Heart right ventricle (tissue), 16 donors: Measurements from ENCODE around the gene EXD3. TPM values are rescaled to one million over a fixed set of nuclear protein-coding genes. Genes with fewer than 3 reads are reported as not detected.
A peak's percentile ranks its signal among the peaks of the same experiment; 100 is the strongest.

Experiments used
- ATAC-seq, 8 donors: fragments of 200-7000 bp; cut with Tn5 transposase; one replicate each; pipeline ENCODE4 v1.9.1; 2020; ENCODE audit warnings: mild to moderate bottlenecking in 8 of 8, moderate library complexity in 8 of 8, moderate number of reproducible peaks in 1 of 8
- DNase-seq, 2 donors: peaks; one replicate each; pipeline ENCODE4 v3.0.0-alpha.2; 2020
- H3K27ac ChIP-seq, 10 donors: fragments of 200-600 bp; sonication (generic) in 2 of 10; one replicate each; pipeline versions ENCODE4 v1.5.0 to v1.8.0; 2020 to 2022; ENCODE audit warnings: mild to moderate bottlenecking in 3 of 10
- H3K27me3 ChIP-seq, 7 donors: fragments of 200-600 bp; one replicate each; pipeline ENCODE4 v1.8.0; 2021 to 2022; ENCODE audit warnings: mild to moderate bottlenecking in 2 of 7
- H3K36me3 ChIP-seq, 9 donors: fragments of 200-600 bp; sonication (generic) in 1 of 9; one replicate each; pipeline versions ENCODE4 v1.5.0 to v1.8.0; 2020 to 2022; ENCODE audit warnings: mild to moderate bottlenecking in 2 of 9
- H3K4me1 ChIP-seq, 9 donors: fragments of 200-600 bp; sonication (generic) in 1 of 9; one replicate each; pipeline versions ENCODE4 v1.5.0 to v1.8.0; 2020 to 2022; ENCODE audit warnings: mild to moderate bottlenecking in 4 of 9
- H3K4me3 ChIP-seq, 10 donors: fragments of 200-600 bp; sonication (generic) in 2 of 10; one replicate each; pipeline versions ENCODE4 v1.5.0 to v1.8.0; 2020 to 2022; ENCODE audit warnings: mild to moderate bottlenecking in 7 of 10, moderate library complexity in 2 of 10
- H3K9me3 ChIP-seq, 11 donors: fragments of 200-600 bp in 10 of 11; sonication (generic) in 2 of 11; one replicate each; pipeline versions ENCODE4 v1.5.0 to v1.8.0; 2013 to 2022; ENCODE audit warnings: mild to moderate bottlenecking in 2 of 11, control low read depth in 1 of 11, moderate library complexity in 1 of 11
- CTCF ChIP-seq, 9 donors: fragments of 200-600 bp; sonication (generic) in 2 of 9; IDR thresholded peaks; one replicate each; pipeline versions ENCODE4 v1.5.0 to v1.8.0; 2021 to 2022; ENCODE audit warnings: antibody characterized with exemption in 9 of 9, mild to moderate bottlenecking in 5 of 9, moderate library complexity in 1 of 9
- WGBS, 2 donors: extraction: QIAGEN DNeasy Blood & Tissue Kit; methylation state at CpG; one replicate each; pipeline ENCODE4 v1.1.7; 2013; ENCODE audit warnings: inconsistent platforms in 1 of 2; 5-methylcytosine and 5-hydroxymethylcytosine counted together
- intact Hi-C, 10 donors: fragments of 100-400 bp; cut with DNase I; formaldehyde crosslinking; loops; one replicate each; pipeline versions ENCODE4 v1.11.1 to v1.14.2; 2022
- polyA plus RNA-seq, 2 donors: library from polyadenylated mRNA; stranded (reverse); fragments of 200-250 nt; gene quantifications; one replicate each; pipeline ENCODE4 v1.2.3, GENCODE V29; 2013
- total RNA-seq, 10 donors: library from RNA; stranded (reverse); fragmentation: NEBNext Ultra II Directional in 3 of 10; extraction: Animal tissue kit (Norgen Biotek cat#: 25700) in 3 of 10; gene quantifications; one replicate each; pipeline versions ENCODE4 v1.2.1 to v1.2.4, GENCODE V29; 2021 to 2023
- donor health status: Arrhythmogenic right ventricular cardiomyopathy.
- donor health status: ischemic (EF 13 %, LVEDD 7.1; RV severe dilation, severe dysfunction).
- donor health status: healthy with polysubstance abuse.
- donor health status: DM: no; HTN: yes; CAD: no.
- donor health status: DM: no; HTN: no; CAD: no.
- donor health status: ischemic (EF 25% LVEDD 6.9; RV normal size, moderate dysfunction).
- donor health status: ischemic (EF 25% LVEDD 5.7; RV mildly dilated, moderate dysfunction).
- donor health status: healthy.
- donor health status: DM: yes; HTN: yes; CAD: no.
- donor health status: Ischemic cardiomyopathy.
- donor health status: ischemic (EF 35%, LVEDD 5.7; RV mildly dilated, moderate dysfunction).
- donor health status: nonischemic (EF 11% LVEDD 7.7; RV severe dilation, severe dysfunction).
- donor health status: DM: yes; HTN: yes; CAD: no.
- donor health status: PGD.
- donor health status: ischemic (EF 29% LVEDD 5.4; RV normal size, mild dysfunction).
- donor health status: nonischemic (EF 23%, LVEDD 6.1; RV moderate dilation, normal function).

The EXD3 gene
- total and polyA plus RNA-seq, 12 donors: 5.8 to 33.0 (median 9.2) TPM

DNA sequence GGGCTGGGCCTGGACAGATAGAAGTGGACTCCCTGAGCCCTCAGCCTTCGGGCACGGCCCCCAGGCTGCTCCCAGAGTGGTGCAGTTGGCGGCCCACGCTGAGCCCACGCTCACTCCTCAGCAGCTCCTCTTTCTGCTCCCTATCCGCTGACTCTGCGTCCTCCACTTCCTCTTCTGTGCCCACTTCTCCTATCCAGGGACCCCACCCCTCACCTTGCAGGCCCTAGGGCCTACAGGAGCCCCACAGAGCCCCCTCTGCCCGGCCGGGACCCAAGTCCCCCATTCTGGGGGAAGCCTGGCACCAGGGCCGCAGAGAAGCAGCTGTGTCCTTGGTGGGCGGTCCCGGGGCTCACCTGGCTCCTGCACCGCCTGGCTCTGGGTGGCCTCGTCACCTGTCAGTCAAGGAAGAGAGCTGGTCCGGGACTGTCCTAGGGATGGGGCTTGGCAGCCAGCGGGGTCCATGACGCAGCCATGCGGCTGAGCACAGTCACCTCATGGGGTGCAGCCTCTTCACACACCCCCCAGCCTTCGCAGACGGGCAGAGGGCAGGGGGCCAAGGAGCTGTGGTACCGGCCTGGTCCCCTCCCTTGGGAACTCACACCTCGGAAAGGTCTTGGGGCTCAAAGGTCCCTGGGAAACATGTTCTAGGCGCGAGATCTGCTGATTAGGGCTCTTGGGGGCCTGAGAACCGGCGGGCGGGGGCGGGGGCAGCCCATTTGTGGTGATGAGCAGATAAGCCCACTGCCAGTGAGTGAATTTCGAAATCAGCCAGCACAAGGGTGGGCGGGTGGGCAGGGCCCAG is 115.5 kb downstream of the EXD3 start:
- no peaks in the 10 kb centered on the region for H3K36me3 ChIP-seq
- intact Hi-C loops: no loop called here
- H3K4me1 ChIP-seq: peaks cover 15 to 67% (median 53%) of the 10 kb centered on the region in 9 donors
- peak overlapping the region in 4 of 10 donors; percentile 8 to 55 (median 50) for H3K4me3 ChIP-seq
- no peak for TF ChIP-seq CTCF (IDR thresholded peaks at IDR 0.05)
- ATAC-seq (no peak), DNase-seq (peak in 1 of 2 donors; percentile 16)
- peak overlapping the region in 8 of 10 donors; percentile 86 to 96 (median 92) for H3K27ac ChIP-seq
- 59 to 60% methylated on average over 30 of the region's 30 CpGs for WGBS, 2 donors
- peaks cover 0 to 59% (median 10%) of the 10 kb centered on the region in 7 donors for H3K27me3 ChIP-seq
- H3K9me3 ChIP-seq: no peaks in the 10 kb centered on the region

DNA sequence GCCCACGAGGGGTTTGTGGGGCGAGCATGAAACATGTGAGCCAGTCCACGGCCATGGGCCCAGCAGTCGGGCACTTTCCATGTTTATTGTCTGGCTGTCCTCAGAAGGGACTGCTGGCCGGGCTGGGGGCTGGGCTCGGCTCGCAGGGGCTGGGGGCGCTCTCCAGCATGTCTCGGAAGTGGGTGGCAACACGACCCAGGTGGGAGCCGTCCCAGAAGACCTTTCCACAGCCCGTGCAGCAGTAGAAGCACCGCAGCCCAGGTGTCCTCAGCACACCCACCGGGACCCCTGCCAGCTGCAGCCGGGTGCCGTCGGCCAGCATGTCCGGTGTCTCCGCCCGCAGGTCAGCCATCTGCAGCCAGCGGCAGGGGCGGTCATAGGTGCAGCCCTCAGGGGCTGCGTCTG is 116.1 kb downstream of the EXD3 start:
- Histone ChIP-seq H3K27ac (peak overlapping the region; percentile 85 to 96 (median 90)), H3K36me3 (no peaks in the 10 kb centered on the region), H3K4me3 (peak overlapping the region in 6 of 10 donors; percentile 8 to 55 (median 46)), H3K27me3 (peaks cover 0 to 60% (median 10%) of the 10 kb centered on the region in 7 donors), H3K9me3 (no peaks in the 10 kb centered on the region), H3K4me1 (peaks cover 15 to 68% (median 54%) of the 10 kb centered on the region in 9 donors)
- 43 to 56% methylated on average over 23 of the region's 23 CpGs for WGBS, 2 donors
- ATAC-seq (no peak), DNase-seq (peak in 1 of 2 donors; percentile 41)
- TF ChIP-seq CTCF (IDR thresholded peaks at IDR 0.05): no peak
- intact Hi-C loops: no loop called here

DNA sequence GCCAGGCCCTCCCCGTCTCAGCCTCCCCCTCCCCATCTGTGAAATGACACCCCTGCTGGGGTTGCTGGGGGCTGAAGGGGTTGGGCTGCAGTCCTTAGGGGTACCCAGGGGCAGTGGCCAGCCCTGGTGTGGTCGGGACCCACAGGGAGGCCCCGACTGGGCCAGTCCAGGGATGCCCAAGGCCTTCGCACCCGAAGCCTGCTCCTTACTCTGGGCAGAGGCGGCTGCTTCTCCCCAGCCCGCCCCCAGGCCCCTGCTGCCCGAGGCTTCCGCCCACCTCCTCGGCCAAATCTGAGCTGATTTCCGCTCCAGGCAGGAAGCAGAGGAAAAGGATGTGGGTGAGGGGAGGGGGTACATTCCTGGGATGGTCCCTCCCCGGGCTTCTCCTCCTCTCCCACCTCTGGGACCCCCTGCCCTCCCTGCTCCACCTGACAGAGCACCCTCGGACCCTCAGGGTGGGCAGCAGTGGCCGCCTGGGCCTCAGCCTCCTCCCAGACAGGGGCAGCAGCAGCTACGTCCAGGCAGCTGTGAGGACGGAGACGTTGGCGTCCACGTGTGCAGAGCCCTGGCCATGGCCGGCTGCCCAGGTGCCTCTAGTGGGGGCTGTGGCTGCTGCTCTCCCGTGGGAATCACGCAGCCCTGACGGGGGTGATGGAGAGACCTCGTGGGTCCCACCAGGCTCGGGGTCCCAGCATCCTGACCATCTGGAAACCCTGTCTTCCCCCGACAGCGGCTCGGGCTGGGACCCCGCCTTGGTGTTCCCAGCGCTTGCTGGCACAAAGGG is 116.7 kb downstream of the EXD3 start:
- intact Hi-C loops: no loop called here
- Histone ChIP-seq H3K27ac (peak overlapping the region; percentile 85 to 96 (median 90)), H3K4me3 (peak overlapping the region in 9 of 10 donors; percentile 6 to 55 (median 44)), H3K36me3 (no peaks in the 10 kb centered on the region), H3K4me1 (peaks cover 15 to 63% (median 57%) of the 10 kb centered on the region in 9 donors), H3K27me3 (peaks cover 0 to 65% (median 10%) of the 10 kb centered on the region in 7 donors), H3K9me3 (no peaks in the 10 kb centered on the region)
- TF ChIP-seq CTCF (IDR thresholded peaks at IDR 0.05): no peak
- 29 to 41% methylated on average over 29 to 30 of the region's 30 CpGs for WGBS, 2 donors
- DNase-seq (peak; percentile 42 to 54), ATAC-seq (peak; percentile 2 to 59 (median 25))

DNA sequence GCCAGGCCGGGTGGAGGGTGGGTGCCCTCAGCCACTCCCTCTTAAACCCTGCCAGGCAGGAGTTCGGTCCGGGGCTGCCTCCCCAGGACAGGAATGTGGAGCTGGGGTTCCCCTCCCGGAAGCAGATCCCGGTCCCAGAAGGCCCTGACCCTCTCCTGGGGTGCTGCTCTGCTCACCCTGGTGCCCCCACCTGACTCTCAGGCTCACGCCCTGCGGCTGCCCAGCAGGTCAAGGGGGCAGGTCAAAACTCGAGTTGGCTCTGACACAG is 117.2 kb downstream of the EXD3 start:
- DNase-seq (no peak), ATAC-seq (no peak)
- TF ChIP-seq CTCF (IDR thresholded peaks at IDR 0.05): peak in 1 of 9 donors; percentile 6
- intact Hi-C loops: no loop called here
- WGBS, 2 donors: 38 to 48% methylated on average over 8 of the region's 8 CpGs
- Histone ChIP-seq H3K9me3 (no peaks in the 10 kb centered on the region), H3K36me3 (no peaks in the 10 kb centered on the region), H3K27ac (peak overlapping the region; percentile 85 to 96 (median 90)), H3K27me3 (peaks cover 0 to 70% (median 10%) of the 10 kb centered on the region in 7 donors), H3K4me3 (peak overlapping the region in 9 of 10 donors; percentile 6 to 55 (median 44)), H3K4me1 (peaks cover 15 to 62% (median 57%) of the 10 kb centered on the region in 9 donors)
